Measurements from ENCODE around the gene KRTAP9-2.
A peak's percentile ranks its signal among the peaks of the same experiment; 100 is the strongest.
"Not testable (repeated sequence)": the region's sequence is repeated elsewhere in the genome, so short reads cannot be mapped to it uniquely, and the experiment has no call there.

The KRTAP9-2 gene

GRCh38 chr17:41226598-41227095 lies at the start of gene KRTAP9-2:
TSS of gene KRTAP9-2 (plus strand) at chr17:41226648. CDS start at chr17:41226655, 7 bp downstream.
- not testable (repeated sequence) for H3K27ac Mint-ChIP-seq, ATAC-seq, H3K27me3 Mint-ChIP-seq, H3K4me3 Mint-ChIP-seq, H3K9me3 Mint-ChIP-seq, H3K4me1 Mint-ChIP-seq, DNase-seq

- no peak for ATAC-seq
- H3K9me3 Mint-ChIP-seq = no peaks in the 10 kb centered on the region
Measured at GRCh38 chr17:41176744-41177387, 49.6 kb upstream of the KRTAP9-2 start.

GRCh38 chr17:41177727-41178271 lies 48.6 kb upstream of the KRTAP9-2 start, which contains the start of gene KRTAP4-2:
TSS of gene KRTAP4-2 (minus strand) at chr17:41178221. CDS start at chr17:41178164, 57 bp downstream.
- H3K4me1 Mint-ChIP-seq = no peaks in the 10 kb centered on the region
- DNase-seq (no peak), ATAC-seq (no peak)
- H3K9me3 Mint-ChIP-seq = no peaks in the 10 kb centered on the region
- peak within 1 kb of the TSS in 1 of 2 donors; percentile 27 for H3K27ac Mint-ChIP-seq
- H3K4me3 Mint-ChIP-seq = no peak within 1 kb of the TSS
- no peaks in the 10 kb centered on the region for H3K27me3 Mint-ChIP-seq

More at GRCh38 chr17:41176744-41177387, 49.6 kb upstream of the KRTAP9-2 start:
- no peaks in the 10 kb centered on the region for H3K27me3 Mint-ChIP-seq
- DNase-seq = no peak
- H3K27ac Mint-ChIP-seq = no peak overlapping the region
- H3K4me1 Mint-ChIP-seq = no peaks in the 10 kb centered on the region
- H3K4me3 Mint-ChIP-seq = no peak overlapping the region

- Mint-ChIP-seq H3K27me3 (no peaks in the 10 kb centered on the region), H3K4me3 (no peak overlapping the region), H3K4me1 (no peaks in the 10 kb centered on the region), H3K9me3 (no peaks in the 10 kb centered on the region), H3K27ac (peak overlapping the region in 1 of 2 donors; percentile 27)
- ATAC-seq (no peak), DNase-seq (no peak)
Measured at GRCh38 chr17:41178341-41178740, 48.1 kb upstream of the KRTAP9-2 start.

- DNase-seq = no peak
- H3K27me3 Mint-ChIP-seq = no peaks in the 10 kb centered on the region
- H3K4me1 Mint-ChIP-seq = no peaks in the 10 kb centered on the region
- H3K9me3 Mint-ChIP-seq = no peaks in the 10 kb centered on the region
- peak overlapping the region in 1 of 2 donors; percentile 15 for H3K27ac Mint-ChIP-seq
- ATAC-seq = no peak
- no peak overlapping the region for H3K4me3 Mint-ChIP-seq
Measured at GRCh38 chr17:41178843-41179616, 47.4 kb upstream of the KRTAP9-2 start.

- no peaks in the 10 kb centered on the region for H3K9me3 Mint-ChIP-seq
- DNase-seq (no peak), ATAC-seq (no peak)
- H3K27me3 Mint-ChIP-seq = no peaks in the 10 kb centered on the region
- H3K4me1 Mint-ChIP-seq = no peaks in the 10 kb centered on the region
- H3K27ac Mint-ChIP-seq = no peak within 1 kb of the TSS
- H3K4me3 Mint-ChIP-seq = no peak within 1 kb of the TSS
Measured at GRCh38 chr17:41184480-41184961, 41.9 kb upstream of the KRTAP9-2 start, which contains the start of gene KRTAP4-1. TSS of gene KRTAP4-1 (minus strand) at chr17:41184911. CDS start at chr17:41184854, 57 bp downstream.

- peaks cover 2% of the 10 kb centered on the region for H3K27me3 Mint-ChIP-seq
- H3K27ac Mint-ChIP-seq = no peak overlapping the region
- no peak for DNase-seq
- no peaks in the 10 kb centered on the region for H3K4me1 Mint-ChIP-seq
- no peak overlapping the region for H3K4me3 Mint-ChIP-seq
- ATAC-seq = no peak
- H3K9me3 Mint-ChIP-seq = no peaks in the 10 kb centered on the region
Measured at GRCh38 chr17:41185001-41185400, 41.4 kb upstream of the KRTAP9-2 start.

- ATAC-seq (no peak), DNase-seq (no peak)
- Mint-ChIP-seq H3K9me3 (no peaks in the 10 kb centered on the region), H3K4me3 (no peak overlapping the region), H3K4me1 (no peaks in the 10 kb centered on the region), H3K27ac (no peak overlapping the region), H3K27me3 (peaks cover 7% of the 10 kb centered on the region)
Measured at GRCh38 chr17:41186872-41187271, 39.6 kb upstream of the KRTAP9-2 start.

- DNase-seq, H3K4me1 Mint-ChIP-seq, ATAC-seq, H3K4me3 Mint-ChIP-seq, H3K27me3 Mint-ChIP-seq, H3K9me3 Mint-ChIP-seq: not testable (repeated sequence)
- peak within 1 kb of the TSS; percentile 5 to 12 for H3K27ac Mint-ChIP-seq
Measured at GRCh38 chr17:41189837-41190318, 36.6 kb upstream of the KRTAP9-2 start, which contains the start of gene KRTAP9-1. TSS of gene KRTAP9-1 (plus strand) at chr17:41189887. CDS start at chr17:41189887, 0 bp downstream.

GRCh38 chr17:41190328-41190727 lies 36.1 kb upstream of the KRTAP9-2 start:
- peaks cover 7% of the 10 kb centered on the region for H3K27me3 Mint-ChIP-seq

GRCh38 chr17:41196068-41196467 lies 30.4 kb upstream of the KRTAP9-2 start:
- DNase-seq (no peak), ATAC-seq (no peak)
- H3K4me1 Mint-ChIP-seq = no peaks in the 10 kb centered on the region
- H3K27me3 Mint-ChIP-seq = no peaks in the 10 kb centered on the region
- peaks cover 0 to 10% of the 10 kb centered on the region in 2 donors for H3K9me3 Mint-ChIP-seq
- no peak overlapping the region for H3K27ac Mint-ChIP-seq
- H3K4me3 Mint-ChIP-seq = no peak overlapping the region

More at GRCh38 chr17:41190328-41190727, 36.1 kb upstream of the KRTAP9-2 start:
- Mint-ChIP-seq H3K4me1 (no peaks in the 10 kb centered on the region), H3K4me3 (no peak overlapping the region), H3K9me3 (peaks cover 0 to 5% of the 10 kb centered on the region in 2 donors), H3K27ac (peak overlapping the region in 1 of 2 donors; percentile 5)
- no peak for ATAC-seq
- DNase-seq = no peak

GRCh38 chr17:41199421-41200078 lies 26.9 kb upstream of the KRTAP9-2 start:
- H3K4me3 Mint-ChIP-seq = no peak overlapping the region
- no peak for ATAC-seq
- H3K9me3 Mint-ChIP-seq = peaks cover 0 to 5% of the 10 kb centered on the region in 2 donors
- no peaks in the 10 kb centered on the region for H3K4me1 Mint-ChIP-seq
- no peaks in the 10 kb centered on the region for H3K27me3 Mint-ChIP-seq
- no peak for DNase-seq
- no peak overlapping the region for H3K27ac Mint-ChIP-seq

GRCh38 chr17:41211845-41212466 lies 14.5 kb upstream of the KRTAP9-2 start:
- DNase-seq (no peak), ATAC-seq (no peak)
- H3K9me3 Mint-ChIP-seq = peaks cover 0 to 9% of the 10 kb centered on the region in 2 donors
- H3K4me3 Mint-ChIP-seq = no peak overlapping the region
- H3K27me3 Mint-ChIP-seq = peaks cover 9% of the 10 kb centered on the region
- peaks cover 4% of the 10 kb centered on the region for H3K4me1 Mint-ChIP-seq
- H3K27ac Mint-ChIP-seq = no peak overlapping the region

- Mint-ChIP-seq H3K4me3 (no peak overlapping the region), H3K4me1 (peaks cover 4% of the 10 kb centered on the region), H3K27me3 (peaks cover 9% of the 10 kb centered on the region), H3K9me3 (peaks cover 0 to 8% of the 10 kb centered on the region in 2 donors), H3K27ac (no peak overlapping the region)
- no peak for DNase-seq
- no peak for ATAC-seq
Measured at GRCh38 chr17:41212524-41213169, 13.8 kb upstream of the KRTAP9-2 start.
